ENCODE data around the gene MTRF1. TPM values are rescaled to one million over a fixed set of nuclear protein-coding genes. Genes with fewer than 3 reads are reported as not detected.

The MTRF1 gene
- total and polyA plus RNA-seq, 9 of the 15 experiments (the other 6 are each of a cell fraction or from before 2014, with no cell fraction given): 12.5 to 33.7 (median 20.1) TPM

- TF ChIP-seq E2F6 (IDR thresholded peaks at IDR 0.05; ENCODE audit: borderline replicate concordance in 1 of 2, extremely low read depth in 1 of 2, insufficient read depth in 1 of 2, insufficient read length in 1 of 2, low read depth in 1 of 2, low read length in 1 of 2, poor library complexity in 1 of 2, severe bottlenecking in 1 of 2) (peak; percentile 46 to 87), NFATC3 (IDR thresholded peaks at IDR 0.05) (no peak), ZNF436 (CRISPR knock-in tag; IDR thresholded peaks at IDR 0.05) (no peak), POLR2G (IDR thresholded peaks at IDR 0.05; ENCODE audit: low read depth, low read length) (peak; percentile 89), FOXP1 (CRISPR knock-in tag; IDR thresholded peaks at IDR 0.05) (no peak), ZNF75A (CRISPR knock-in tag; IDR thresholded peaks at IDR 0.05) (no peak), BCL6 (CRISPR knock-in tag; IDR thresholded peaks at IDR 0.05) (no peak), TAF7 (tag; IDR thresholded peaks at IDR 0.05) (no peak), ZNF384 (IDR thresholded peaks at IDR 0.05; ENCODE audit: low read depth, low read length) (no peak), ZBTB9 (CRISPR knock-in tag; IDR thresholded peaks at IDR 0.05) (no peak), HDAC2 (IDR thresholded peaks at IDR 0.05) (peak; percentile 69), NFYB (IDR thresholded peaks at IDR 0.05; ENCODE audit: extremely low read depth, insufficient read length) (no peak), KAT7 (CRISPR knock-in tag; IDR thresholded peaks at IDR 0.05; ENCODE audit: borderline replicate concordance) (no peak), BCOR (IDR thresholded peaks at IDR 0.05) (no peak), HMGN3 (IDR thresholded peaks at IDR 0.05; ENCODE audit: borderline replicate concordance, extremely low read depth, insufficient read length, low read depth, low read length) (peak; percentile 65), DPF2 (IDR thresholded peaks at IDR 0.05) (peak; percentile 50), HOXB6 (CRISPR knock-in tag; IDR thresholded peaks at IDR 0.05; ENCODE audit: borderline replicate concordance) (no peak), ZNF124 (CRISPR knock-in tag; IDR thresholded peaks at IDR 0.05) (no peak)
- TF ChIP-seq, protein P1, sequence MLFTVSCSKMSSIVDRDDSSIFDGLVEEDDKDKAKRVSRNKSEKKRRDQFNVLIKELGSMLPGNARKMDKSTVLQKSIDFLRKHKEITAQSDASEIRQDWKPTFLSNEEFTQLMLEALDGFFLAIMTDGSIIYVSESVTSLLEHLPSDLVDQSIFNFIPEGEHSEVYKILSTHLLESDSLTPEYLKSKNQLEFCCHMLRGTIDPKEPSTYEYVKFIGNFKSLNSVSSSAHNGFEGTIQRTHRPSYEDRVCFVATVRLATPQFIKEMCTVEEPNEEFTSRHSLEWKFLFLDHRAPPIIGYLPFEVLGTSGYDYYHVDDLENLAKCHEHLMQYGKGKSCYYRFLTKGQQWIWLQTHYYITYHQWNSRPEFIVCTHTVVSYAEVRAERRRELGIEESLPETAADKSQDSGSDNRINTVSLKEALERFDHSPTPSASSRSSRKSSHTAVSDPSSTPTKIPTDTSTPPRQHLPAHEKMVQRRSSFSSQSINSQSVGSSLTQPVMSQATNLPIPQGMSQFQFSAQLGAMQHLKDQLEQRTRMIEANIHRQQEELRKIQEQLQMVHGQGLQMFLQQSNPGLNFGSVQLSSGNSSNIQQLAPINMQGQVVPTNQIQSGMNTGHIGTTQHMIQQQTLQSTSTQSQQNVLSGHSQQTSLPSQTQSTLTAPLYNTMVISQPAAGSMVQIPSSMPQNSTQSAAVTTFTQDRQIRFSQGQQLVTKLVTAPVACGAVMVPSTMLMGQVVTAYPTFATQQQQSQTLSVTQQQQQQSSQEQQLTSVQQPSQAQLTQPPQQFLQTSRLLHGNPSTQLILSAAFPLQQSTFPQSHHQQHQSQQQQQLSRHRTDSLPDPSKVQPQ (CRISPR knock-in tag; IDR thresholded peaks at IDR 0.05; ENCODE audit: borderline replicate concordance): no peak
- TF ChIP-seq, protein P2, sequence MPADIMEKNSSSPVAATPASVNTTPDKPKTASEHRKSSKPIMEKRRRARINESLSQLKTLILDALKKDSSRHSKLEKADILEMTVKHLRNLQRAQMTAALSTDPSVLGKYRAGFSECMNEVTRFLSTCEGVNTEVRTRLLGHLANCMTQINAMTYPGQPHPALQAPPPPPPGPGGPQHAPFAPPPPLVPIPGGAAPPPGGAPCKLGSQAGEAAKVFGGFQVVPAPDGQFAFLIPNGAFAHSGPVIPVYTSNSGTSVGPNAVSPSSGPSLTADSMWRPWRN (IDR thresholded peaks at IDR 0.05; ENCODE audit: low read depth): peak; percentile 58; the same call in 1 of the 2 replicates
- TF ChIP-seq, protein P3, sequence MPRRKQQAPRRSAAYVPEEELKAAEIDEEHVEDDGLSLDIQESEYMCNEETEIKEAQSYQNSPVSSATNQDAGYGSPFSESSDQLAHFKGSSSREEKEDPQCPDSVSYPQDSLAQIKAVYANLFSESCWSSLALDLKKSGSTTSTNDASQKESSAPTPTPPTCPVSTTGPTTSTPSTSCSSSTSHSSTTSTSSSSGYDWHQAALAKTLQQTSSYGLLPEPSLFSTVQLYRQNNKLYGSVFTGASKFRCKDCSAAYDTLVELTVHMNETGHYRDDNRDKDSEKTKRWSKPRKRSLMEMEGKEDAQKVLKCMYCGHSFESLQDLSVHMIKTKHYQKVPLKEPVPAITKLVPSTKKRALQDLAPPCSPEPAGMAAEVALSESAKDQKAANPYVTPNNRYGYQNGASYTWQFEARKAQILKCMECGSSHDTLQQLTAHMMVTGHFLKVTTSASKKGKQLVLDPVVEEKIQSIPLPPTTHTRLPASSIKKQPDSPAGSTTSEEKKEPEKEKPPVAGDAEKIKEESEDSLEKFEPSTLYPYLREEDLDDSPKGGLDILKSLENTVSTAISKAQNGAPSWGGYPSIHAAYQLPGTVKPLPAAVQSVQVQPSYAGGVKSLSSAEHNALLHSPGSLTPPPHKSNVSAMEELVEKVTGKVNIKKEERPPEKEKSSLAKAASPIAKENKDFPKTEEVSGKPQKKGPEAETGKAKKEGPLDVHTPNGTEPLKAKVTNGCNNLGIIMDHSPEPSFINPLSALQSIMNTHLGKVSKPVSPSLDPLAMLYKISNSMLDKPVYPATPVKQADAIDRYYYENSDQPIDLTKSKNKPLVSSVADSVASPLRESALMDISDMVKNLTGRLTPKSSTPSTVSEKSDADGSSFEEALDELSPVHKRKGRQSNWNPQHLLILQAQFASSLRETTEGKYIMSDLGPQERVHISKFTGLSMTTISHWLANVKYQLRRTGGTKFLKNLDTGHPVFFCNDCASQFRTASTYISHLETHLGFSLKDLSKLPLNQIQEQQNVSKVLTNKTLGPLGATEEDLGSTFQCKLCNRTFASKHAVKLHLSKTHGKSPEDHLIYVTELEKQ (CRISPR knock-in tag; IDR thresholded peaks at IDR 0.05): no peak
Observed at GRCh38 chr13:41310963-41311405, 47.6 kb upstream of the MTRF1 start, which contains the start of gene NAA16 (continued).
